Stimulated activated CD8-positive, alpha-beta memory T cell treated with anti-CD3 and anti-CD28 coated beads, Interleukin-12 subunit alpha, Interleukin-12 subunit beta, amount 100 ng/mL, for 4 hours (primary cell): ENCODE results near the gene SEC16A.
"Not testable (repeated sequence)": the region's sequence is repeated elsewhere in the genome, so short reads cannot be mapped to it uniquely, and the experiment has no call there.

ENCODE experiments used
- DNase-seq: peaks from one replicate; pipeline ENCODE4 v3.0.0-alpha.2; 2020; ENCODE audit warnings: low read depth

The SEC16A gene

DNA sequence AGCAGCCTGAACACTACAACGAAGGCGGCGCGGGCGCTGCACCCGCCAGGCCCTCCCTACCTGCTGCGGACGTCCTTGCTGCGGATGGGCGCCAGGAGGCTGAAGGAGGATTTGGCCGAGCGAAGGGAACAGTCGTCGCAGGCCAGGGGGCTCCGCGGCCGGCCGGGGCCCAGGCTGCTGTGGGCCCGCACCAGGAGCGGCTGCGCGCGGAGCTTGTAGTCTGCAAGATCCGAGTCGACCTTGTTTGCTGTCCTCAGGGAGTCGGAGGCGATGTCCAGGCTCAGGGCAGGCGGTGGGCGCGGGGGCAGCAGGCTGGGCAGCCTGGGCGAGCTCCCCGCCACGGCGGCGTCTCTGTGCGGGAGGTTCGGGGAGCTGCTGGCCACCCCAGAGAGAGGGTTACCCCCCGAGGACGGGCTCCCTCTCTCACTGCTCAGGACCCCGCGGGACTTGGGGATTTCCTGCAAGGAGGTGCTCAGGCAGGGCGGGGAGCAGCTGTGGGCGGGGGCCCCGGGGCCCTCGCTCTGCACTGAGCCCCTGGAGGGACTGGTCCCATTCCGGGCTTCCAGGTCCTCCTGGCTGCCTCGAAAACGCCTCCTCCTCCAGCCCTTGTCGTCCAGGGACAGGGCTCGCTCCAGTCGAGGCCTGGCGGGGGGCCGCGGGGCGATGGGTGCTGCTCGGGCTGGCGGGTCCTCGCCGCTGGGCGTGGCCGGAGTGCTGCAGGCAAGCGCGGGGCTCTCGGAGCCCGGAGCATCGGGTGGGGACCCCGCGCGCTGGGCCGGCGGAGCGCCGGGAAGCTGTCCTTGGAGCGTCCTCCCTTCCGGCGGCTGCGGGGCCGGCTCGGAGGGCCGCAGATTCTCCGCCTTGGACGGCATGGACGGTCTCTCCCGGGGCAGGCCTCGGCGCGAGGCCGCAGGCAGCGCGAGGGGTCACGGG lies 44.0 kb downstream of the SEC16A start:
- peak; percentile 39 for DNase-seq

DNA sequence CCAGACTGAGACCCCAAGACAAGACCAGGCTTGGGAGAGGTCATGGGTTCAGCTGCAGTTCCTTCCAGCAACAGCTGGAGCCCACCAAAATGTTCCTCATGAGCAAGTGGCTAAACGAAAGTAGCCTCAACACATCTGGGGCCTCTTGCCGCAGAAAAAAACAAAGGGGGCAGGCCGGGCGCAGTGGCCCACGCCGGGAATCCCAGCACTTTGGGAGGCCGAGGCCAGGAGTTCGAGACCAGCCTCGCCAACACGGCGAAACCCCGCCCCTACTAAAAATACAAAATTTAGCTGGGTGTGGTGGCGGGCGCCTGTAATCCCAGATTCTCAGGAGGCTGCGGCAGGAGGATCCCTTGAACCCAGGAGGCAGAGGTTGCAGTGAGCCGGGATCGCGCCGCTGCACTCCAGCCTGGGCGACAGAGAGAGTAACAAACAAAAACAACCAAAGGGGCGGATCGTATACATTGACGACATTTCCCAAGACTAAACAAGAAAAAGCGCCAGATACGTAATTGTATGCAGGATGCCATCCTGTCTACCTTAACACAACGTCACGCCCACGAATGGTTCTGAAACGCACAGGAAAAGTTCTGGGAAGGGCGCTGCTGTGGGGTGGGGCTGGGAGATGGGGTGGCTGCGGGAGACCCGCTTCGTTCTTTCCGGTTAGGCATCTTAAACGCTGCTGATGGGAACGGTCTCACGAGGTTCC lies 44.8 kb downstream of the SEC16A start:
- no peak for DNase-seq

DNA sequence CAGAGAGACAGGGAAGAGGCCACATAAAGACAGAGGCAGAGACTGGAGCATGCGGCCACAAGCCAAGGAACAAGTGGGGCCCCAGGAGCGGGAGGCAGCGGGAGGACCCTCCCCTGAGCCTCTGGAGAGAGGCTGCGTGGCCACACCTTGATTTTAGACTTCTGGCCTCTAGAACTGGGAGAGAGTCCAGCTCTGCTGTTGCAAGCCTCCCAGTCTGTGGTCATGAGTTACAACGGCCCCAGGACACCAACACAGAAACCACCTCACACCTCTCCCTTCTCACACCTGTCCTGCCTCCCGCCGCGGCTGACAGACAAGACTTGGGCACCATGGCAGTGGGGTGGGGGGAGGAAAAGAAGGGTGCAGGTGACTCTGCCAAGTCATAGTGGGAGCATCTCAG lies 45.4 kb downstream of the SEC16A start:
- DNase-seq, result no peak

DNA sequence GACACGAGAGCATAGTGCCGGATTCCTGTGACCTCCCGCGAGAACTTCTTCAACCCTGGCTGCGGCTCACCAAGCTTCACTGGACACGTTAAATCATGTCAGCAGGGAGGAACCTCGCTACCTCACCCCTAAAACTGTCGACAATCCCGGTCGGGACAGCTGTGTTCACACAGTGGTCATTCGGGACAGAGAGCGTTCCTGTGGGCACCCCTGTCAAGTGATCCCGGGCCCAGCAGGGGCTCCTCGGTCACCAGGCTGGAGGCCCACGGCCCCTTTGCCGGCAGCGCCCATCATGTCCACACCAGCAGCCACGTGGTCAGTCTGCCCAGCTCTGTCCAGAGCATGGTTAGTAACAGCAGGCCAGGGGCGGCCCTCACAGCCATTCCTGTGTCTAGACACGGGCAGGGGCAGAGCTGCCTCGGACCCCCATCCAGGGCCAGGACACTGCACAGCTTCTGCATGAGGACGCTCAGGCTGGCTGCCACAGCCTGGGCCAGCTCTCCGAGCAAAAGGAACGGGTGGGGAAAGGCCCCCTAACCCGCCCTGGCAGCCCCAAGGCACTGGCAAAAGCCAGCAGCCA lies 46.7 kb downstream of the SEC16A start:
- DNase-seq, result no peak

DNA sequence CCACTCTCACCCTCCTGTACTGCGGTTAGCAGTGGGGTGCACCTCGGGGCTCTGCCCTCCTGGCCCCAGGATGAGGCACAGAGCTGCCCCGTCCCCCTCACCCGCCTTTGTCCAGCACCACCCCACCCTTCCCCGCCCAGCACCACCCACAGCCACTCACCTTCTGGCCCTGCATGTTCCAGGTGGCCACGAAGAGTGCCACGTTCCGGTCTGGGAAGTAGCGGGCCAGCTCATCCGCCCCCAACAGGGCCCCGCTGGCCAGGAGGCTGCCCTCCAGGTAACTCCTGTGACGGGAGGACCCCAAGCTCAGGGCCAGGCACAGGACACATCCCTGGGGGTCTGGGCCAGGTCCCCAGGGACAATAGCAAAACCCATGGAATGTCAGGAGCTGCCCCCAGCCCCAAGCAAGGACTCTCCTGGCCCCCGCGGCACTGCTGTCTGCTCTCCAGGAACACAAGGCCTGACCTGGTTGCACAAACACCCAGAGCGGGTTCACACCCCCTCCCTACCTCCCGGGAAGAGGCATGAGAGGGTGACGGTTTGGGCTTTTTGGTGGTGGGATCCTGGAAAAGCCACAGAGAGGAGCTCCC lies 48.2 kb downstream of the SEC16A start:
- DNase-seq, result no peak

DNA sequence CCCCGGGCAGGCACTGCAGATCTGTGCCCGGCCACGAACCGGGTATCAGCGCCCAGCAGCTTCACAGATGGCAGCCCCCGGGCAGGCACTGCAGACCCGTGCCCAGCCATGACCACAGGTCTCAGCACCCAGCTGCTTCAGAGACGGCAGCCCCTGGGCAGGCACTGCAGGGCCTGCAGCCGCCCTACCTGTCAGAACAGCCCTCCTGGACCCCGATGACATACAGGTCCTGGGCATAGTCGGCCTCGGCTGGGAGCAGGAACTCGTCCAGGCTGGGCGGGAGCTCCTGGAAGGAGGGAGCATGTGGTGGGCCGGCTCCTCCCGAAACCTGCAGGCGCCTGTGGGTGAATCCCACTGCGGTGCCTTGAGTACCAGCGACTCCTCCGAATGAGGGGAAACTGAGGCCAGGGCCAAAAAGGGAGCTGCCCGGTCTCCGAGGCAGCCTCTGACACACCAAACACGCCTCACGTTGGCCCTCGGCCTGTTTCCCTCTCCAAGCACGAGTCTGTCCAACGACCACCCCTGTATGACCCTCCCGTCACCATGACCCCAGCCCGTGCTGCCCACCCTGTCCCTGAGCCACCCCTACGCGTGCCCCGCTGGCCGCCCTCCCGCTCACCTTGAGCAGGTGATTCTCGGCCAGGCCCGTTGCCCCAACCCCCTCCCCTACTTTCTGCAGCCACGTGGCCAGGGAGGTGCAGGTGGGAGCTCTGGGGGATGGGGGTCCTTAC lies 48.8 kb downstream of the SEC16A start:
- no peak for DNase-seq

DNA sequence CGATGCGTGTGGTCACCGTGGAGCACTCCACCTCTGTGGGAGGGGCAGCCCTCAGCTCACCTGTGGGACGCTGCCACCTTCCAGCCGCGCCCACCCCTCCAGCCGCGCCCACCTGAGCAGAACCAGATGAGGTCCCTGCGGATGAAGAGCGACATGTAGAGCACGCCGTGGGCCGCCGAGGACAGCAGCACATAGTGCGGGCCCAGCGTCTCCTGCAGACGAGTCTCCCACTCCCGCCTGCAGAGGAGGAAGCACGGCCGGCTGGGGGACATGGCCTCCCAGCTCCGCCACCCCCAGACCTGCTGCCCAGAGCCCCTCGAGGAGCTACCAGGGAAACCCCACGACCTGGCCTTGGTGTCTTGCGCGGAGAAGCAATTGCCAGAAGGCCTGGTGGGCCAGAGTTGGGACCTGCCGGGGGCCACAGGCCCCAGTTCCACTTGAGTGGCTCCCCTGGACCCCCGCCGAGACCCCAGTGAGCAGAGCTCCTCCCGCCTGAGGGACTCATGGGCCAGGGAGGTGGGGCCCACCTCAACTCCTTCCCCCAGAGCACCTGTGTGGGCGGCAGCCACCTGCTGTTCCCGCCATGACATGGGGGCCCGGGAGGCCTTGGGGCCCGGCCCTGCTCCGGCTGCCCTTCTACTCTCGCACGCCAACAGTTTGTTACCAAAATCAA lies 49.7 kb downstream of the SEC16A start:
- DNase-seq, result no peak

DNA sequence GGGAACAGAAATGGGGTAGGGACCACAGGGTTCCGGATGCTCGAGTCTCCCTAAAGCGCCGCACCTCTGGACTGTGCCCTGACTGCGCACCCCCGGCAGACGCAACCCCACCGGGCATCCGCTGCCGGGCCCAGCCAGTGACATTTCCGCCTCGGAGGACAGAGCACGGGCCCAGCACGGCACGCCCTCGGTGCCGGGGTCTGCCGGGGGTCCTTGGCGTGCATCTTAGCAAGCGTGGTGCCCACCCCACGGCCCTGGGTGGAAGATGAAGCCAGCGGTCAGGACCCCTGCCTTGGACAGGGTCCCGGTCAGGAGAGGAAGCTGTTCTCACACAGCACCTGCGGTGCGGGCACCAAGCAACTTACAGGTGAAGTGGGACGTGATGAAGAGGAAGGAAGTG lies 50.2 kb downstream of the SEC16A start:
- no peak for DNase-seq

DNA sequence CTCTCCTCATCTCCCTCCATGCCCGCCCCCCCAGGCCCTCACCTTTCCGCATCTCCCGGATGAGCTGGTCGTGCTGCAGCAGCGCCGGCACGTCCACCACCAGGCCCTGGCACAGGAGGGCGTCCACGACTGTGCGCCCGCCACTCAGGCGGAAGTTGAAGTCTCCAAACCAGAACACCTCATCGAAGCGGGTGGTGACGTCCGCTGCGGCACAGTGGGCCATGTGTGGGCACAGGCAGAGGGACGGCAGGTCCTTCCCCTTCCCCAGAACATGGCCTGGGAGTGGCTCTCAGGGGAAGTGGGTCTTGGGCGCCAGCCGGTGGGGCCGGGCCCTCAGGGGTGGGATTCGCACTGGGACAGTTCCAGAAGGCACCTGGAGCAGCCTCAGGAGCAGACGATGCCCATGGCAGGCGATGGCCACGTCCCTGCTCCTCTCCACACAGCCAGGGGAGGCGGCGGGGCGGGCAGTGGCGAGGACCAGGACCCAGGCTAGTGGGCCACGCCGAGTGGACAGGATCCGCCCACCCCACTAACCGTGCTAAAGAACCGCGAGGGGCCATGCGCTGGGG lies 51.0 kb downstream of the SEC16A start:
- DNase-seq, result no peak

DNA sequence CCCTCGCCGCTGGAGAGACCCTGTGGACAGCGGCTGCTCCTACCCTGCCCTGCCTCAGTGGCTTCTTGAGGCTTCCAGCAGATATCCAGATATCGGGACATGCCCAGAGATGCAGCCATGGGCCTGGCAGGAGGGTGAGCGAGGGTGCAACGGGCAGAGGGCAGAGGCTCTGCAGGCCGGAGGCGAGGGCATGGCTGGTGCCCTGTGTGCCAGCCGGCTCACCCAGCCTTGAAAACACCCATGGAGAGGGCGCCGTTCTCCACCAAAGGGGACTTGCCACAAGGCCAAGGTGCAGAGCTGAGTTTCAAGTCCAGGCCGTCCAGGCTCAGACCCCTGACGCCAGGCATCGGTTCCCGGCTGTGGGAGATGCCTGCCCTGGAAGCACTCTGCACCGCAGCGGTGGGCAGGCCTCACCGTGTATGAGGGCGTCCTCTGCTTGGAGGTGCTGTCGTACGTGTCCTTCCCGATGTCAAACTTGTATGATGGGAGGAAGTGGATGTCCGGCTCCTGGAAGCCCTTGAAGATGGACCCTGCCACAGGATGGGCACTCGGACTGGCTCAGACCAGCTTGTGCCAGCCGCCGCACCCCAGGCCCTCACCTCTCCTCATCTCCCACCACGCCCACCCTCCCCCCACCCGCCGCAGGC lies 52.1 kb downstream of the SEC16A start:
- DNase-seq, result no peak

DNA sequence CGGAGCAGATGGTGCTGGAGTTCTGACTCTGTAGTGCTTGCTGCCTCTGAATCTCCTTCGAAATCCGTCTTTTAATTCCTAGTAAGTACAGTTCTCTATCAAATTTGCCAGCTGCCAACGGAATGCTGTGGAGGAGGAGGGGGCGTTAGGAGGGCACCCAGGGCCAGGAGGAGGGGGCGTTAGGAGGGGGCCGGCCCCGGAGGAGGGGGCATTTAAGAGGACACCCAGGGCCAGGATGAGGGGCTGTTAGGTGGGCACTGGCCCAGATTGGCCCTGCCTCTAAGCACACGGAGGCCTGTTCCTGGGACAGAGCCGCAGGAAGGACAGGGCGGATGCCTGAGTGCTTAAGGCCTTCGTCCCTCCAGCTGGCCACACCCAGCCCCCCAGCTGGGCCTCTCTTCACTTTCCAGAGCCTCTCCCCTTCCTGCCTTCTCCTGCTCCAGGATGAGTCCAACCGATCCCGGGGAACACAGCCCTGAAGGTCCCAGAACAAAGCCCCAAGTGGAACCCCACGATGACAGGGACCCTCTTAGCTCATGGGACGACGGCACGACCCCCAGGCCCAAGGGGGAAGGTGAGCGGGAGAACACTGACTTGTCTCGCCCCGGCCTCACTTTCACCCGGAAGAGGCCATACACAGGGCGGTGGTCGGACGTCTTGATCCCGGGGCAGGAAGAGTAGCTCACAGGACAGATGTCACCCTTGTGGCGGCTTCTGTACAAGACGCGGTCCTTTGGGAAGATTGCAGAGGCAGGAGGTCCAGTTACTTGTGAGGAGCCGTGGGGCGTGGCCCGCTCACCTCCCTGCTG lies 53.0 kb downstream of the SEC16A start:
- no peak for DNase-seq

DNA sequence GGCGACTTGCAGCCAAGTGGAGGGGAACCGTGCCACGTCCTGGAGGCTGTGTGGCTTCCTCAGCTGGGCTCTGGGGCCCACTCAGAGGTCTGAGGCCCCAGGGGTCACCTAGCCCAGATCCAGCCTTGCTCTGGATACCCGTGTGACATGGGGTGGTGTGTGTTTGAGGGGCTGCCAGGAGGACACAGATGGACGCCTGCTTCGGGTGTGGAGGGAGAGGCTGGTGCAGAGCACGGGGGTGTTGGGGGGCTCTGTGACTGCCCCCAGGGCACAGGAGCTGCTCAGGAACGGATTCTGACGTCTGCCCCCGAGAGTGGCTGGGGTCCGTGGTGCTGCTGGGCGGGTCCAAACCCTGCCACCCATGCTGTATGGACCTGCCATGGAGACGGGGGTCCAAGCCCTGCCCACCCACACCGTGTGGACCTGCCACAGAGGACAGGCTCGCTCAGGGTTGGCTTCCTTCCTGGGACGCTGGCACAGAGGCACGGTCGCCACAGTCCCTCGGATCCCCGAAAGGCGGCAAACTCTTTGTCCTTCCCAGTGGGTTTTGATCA lies 53.7 kb downstream of the SEC16A start:
- DNase-seq, result no peak

DNA sequence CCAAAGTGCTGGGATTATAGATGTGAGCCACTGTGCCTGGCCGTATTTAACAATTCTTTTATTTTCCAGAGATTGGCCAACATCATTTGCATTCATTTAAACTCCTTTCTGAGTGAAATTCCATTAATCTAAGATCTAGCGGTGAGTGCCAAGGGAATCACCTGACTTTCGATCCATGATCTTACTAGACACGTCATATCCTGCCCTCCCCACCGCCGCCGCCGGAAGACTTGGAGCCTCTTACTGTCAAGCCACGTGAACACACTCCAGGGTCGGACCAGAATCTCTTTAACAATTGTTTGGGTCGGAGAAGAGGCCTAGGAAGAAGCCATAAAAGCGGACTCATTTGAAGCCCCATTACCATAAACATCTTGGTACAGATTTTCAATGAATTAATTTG lies 56.1 kb downstream of the SEC16A start:
- no peak for DNase-seq

DNA sequence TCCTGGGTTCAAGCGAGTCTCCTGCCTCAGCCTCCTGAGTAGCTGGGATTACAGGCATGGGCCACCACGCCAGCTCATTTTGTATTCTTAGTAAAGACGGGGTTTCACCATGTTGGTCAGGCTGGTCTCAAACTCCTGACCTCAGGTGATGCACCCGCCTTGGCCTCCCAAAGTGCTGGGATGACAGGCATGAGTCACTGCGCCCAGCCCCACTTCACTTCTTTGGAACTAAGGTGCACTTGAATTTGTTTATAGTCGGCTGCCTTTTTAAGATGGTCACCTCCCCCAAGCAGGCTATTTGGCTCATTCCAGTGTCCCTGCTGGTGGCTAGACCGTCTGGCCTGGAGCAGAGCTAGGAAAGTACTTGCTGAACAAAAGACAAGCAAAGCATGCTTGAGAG lies 57.5 kb downstream of the SEC16A start:
- DNase-seq, result not testable (repeated sequence)

DNA sequence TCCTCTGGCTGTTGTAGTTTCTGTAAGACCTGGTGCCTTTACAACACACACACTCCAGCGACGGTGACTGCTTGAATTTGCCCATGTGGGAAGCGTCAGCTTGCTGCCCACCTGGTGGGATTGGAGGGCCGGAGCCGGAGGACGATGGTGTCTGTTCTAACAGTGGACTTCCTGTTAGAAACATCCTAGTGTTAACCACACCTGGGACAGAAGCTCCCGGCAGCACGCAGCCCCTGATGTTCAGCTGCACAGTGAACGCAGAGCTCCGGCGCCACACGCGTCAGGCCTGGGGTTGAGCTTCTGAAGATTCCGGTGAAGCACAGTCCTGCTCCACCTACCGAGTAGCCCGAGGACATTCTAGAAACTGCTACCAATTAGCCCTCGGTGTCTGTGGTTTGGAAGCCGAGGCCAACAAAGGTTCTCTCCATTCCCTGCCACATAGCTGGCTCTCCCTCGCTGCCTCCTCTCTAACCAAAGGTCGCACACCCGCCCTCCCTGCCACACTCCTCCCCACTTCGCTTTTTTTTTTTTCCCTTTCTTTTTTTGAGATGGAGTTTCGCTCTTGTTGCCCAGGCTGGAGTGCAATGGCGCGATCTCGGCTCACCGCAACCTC lies 58.0 kb downstream of the SEC16A start:
- DNase-seq, result no peak

DNA sequence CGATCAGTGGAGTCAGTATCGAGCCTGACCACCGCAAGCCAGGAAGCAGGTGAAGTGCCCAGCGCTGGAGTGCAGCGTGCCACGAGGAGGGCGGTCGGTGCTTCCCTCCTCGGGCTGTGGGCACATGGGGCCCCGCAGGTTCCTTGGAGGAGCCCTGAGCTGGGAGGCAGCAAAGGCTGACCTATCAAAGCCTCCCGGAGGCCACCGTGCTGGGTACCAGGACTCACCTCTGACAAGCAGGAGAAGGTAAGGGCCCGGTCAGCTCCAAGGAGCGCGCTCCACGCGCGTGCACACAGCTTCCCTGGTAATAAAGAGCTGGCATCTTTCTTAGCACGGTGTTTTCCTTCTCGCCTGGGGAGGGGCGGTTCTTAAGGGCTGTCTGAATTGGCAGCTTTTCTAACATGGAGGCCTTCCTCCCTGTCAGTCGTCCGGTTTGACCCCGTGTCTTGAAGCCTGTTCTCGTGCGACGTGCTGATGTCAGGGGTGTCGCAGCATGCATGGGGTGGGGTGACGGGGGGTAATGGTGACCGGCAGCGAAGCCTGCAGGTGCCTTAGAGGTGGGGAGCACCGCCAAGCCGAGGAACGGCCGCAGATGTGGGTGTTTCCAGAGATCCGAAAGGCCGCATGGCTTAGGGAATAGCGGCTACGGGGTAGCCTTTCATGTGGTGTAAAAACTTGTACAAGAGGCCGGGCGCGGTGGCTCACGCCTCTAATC lies 59.3 kb downstream of the SEC16A start:
- no peak for DNase-seq

DNA sequence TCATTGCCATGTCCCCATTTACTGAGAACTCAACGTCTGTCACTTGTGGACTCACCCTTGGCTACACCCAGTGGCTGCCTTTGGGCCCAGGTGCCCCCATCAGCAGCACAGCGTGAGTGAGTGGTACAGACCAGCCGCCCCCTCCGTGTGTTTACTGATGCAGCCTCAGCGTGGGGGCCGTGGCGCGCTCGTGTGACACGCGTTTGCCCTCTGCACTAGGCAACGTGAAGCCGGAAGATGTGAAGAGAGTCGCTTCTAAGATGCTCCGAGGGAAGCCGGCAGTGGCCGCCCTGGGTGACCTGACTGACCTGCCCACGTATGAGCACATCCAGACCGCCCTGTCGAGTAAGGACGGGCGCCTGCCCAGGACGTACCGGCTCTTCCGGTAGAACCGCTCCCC lies 60.0 kb downstream of the SEC16A start:
- DNase-seq, result no peak

DNA sequence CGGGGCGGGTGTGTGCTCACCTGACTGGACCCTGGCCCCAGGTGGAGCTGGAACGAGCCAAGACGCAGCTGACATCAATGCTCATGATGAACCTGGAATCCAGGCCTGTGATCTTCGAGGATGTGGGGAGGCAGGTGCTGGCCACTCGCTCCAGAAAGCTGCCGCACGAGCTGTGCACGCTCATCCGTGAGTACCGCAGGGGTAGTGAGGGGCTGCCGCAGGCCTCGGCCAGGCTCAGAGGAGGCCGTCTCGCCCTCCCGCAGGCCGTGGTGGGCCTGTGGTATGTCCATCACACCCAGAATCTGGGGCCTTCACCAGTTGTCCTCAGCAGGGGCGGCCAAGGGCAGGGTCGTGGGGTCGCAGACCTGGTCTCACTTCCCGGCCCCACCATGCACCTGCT lies 61.0 kb downstream of the SEC16A start:
- DNase-seq, result no peak
